A549 (cell line): ENCODE results near the gene TXNDC17. TPM values are rescaled to one million over a fixed set of nuclear protein-coding genes. Genes with fewer than 3 reads are reported as not detected.

Experiments used
- ATAC-seq, 2 experiments: fragments of 200-7000 bp in 1 of 2; fragments of >200 bp in 1 of 2; cut with Nextera tagmentation in 1 of 2; cut with Tn5 transposase in 1 of 2; 3 replicates each; pipeline versions ENCODE4 v1.8.0 to v1.9.1; 2018 to 2020; ENCODE audit warnings: mild to moderate bottlenecking in 1 of 2, moderate library complexity in 1 of 2
- CTCF ChIA-PET: fragments of 300-600 bp; sonication (Branson Sonifier 250); formaldehyde crosslinking; extraction: SDS; loops from one replicate; lab custom pipeline; 2021; ENCODE audit warnings: antibody characterized with exemption, inconsistent platforms; lab: Yijun Ruan, JAX
- POLR2A ChIA-PET: fragments of 350-600 bp; formaldehyde crosslinking; extraction: SDS; loops from one replicate; lab custom pipeline; 2021; ENCODE audit warnings: antibody characterized with exemption, inconsistent platforms; lab: Yijun Ruan, JAX
- DNase-seq, 2 experiments: peaks; one replicate each; pipeline versions ENCODE4 v3.0.0 to v3.0.0-alpha.2; 2011 to 2016; ENCODE audit warnings: low read depth in 1 of 2, low spot score in 1 of 2
- FAIRE-seq: peaks from 2 replicates; lab custom pipeline; 2011; peaks lifted over from hg19 to GRCh38; lab: Jason Lieb, UNC
- H3K27ac ChIP-seq, 2 experiments: fragments of >200 bp; sonication (Bioruptor Twin); formaldehyde crosslinking; 3 replicates each; pipeline ENCODE4 v1.5.1; 2016 to 2017
- H3K4me1 ChIP-seq: fragments of >200 bp; sonication (Bioruptor Twin); formaldehyde crosslinking; 3 replicates; pipeline ENCODE4 v1.6.1; 2016
- H3K4me2 ChIP-seq: fragments of >200 bp; sonication (Bioruptor Twin); formaldehyde crosslinking; 3 replicates; pipeline ENCODE4 v1.6.1; 2016
- H3K4me3 ChIP-seq: fragments of >200 bp; sonication (Bioruptor Twin); formaldehyde crosslinking; 3 replicates; pipeline ENCODE4 v1.5.1; 2016
- H3K9me3 ChIP-seq: fragments of >200 bp; sonication (Bioruptor Twin); formaldehyde crosslinking; 3 replicates; pipeline ENCODE4 v1.6.1; 2016
- BHLHE40 ChIP-seq: IDR thresholded peaks from 2 replicates; pipeline ENCODE4 v1.6.1; 2012; ENCODE audit warnings: low read depth, low read length, inconsistent platforms
- CEBPB ChIP-seq, 2 experiments: fragments of >200 bp in 1 of 2; sonication (Bioruptor Twin) in 1 of 2; formaldehyde crosslinking in 1 of 2; IDR thresholded peaks; 2 replicates each; pipeline ENCODE4 v1.6.1; 2012 to 2016
- EP300 ChIP-seq, 2 experiments: fragments of >200 bp; sonication (Bioruptor Twin); formaldehyde crosslinking; IDR thresholded peaks; 2 replicates in 1 of 2; 3 replicates in 1 of 2; pipeline ENCODE4 v1.6.1; 2016 to 2017
- FOSB ChIP-seq: fragments of 250-450 bp; sonication (Bioruptor Pico); IDR thresholded peaks from 2 replicates; pipeline ENCODE4 v1.5.0; 2020; ENCODE audit warnings: mild to moderate bottlenecking, moderate library complexity
- HOXB5 ChIP-seq: fragments of 250-450 bp; sonication (Bioruptor Pico); IDR thresholded peaks from 2 replicates; pipeline ENCODE4 v1.5.0; 2020; ENCODE audit warnings: mild to moderate bottlenecking, moderate library complexity
- JUNB ChIP-seq: fragments of >200 bp; sonication (Bioruptor Twin); formaldehyde crosslinking; IDR thresholded peaks from 2 replicates; pipeline ENCODE4 v1.6.1; 2016
- KDM1A ChIP-seq: fragments of 200-600 bp; sonication (generic); IDR thresholded peaks from 2 replicates; pipeline ENCODE4 v1.6.1; 2016; ENCODE audit warnings: low read depth, mild to moderate bottlenecking
- KDM5A ChIP-seq: fragments of 200-600 bp; sonication (generic); IDR thresholded peaks from 2 replicates; pipeline ENCODE4 v1.6.1; 2016; ENCODE audit warnings: antibody characterized with exemption, mild to moderate bottlenecking
- MAFK ChIP-seq: fragments of 450-650 bp; IDR thresholded peaks from 2 replicates; pipeline ENCODE4 v1.6.1; 2014; ENCODE audit not compliant: partially characterized antibody
- MYC ChIP-seq: IDR thresholded peaks from 2 replicates; pipeline ENCODE4 v1.6.1; 2012; ENCODE audit warnings: mild to moderate bottlenecking, inconsistent platforms, low read length, improper control_type of control experiment, borderline replicate concordance
- NPAS2 ChIP-seq: fragments of 250-450 bp; sonication (Bioruptor Pico); IDR thresholded peaks from 2 replicates; pipeline ENCODE4 v1.8.0; 2022; ENCODE audit warnings: mild to moderate bottlenecking, moderate library complexity, borderline replicate concordance
- NR3C1 ChIP-seq: fragments of >200 bp; sonication (Bioruptor Twin); formaldehyde crosslinking; IDR thresholded peaks from 3 replicates; pipeline ENCODE4 v1.6.1; 2017
- POLR2A ChIP-seq: IDR thresholded peaks from 2 replicates; pipeline ENCODE4 v1.6.1; 2012; ENCODE audit warnings: mild to moderate bottlenecking, low read length
- RAD21 ChIP-seq, 2 experiments: fragments of >200 bp in 1 of 2; sonication (Bioruptor Twin) in 1 of 2; formaldehyde crosslinking in 1 of 2; IDR thresholded peaks in 1 of 2; conservative IDR thresholded peaks in 1 of 2; 2 replicates in 1 of 2; 3 replicates in 1 of 2; pipeline ENCODE4 v1.6.1; 2012 to 2018; ENCODE audit warnings: inconsistent platforms in 1 of 2
- RFX5 ChIP-seq: fragments of 450-650 bp; IDR thresholded peaks from 2 replicates; pipeline ENCODE4 v1.7.1; 2014; ENCODE audit warnings: antibody characterized with exemption, mild to moderate bottlenecking, moderate library complexity
- SREBF2 ChIP-seq: fragments of 450-650 bp; IDR thresholded peaks from 2 replicates; pipeline ENCODE4 v1.6.1; 2014; ENCODE audit warnings: mild to moderate bottlenecking, moderate library complexity
- TP53 ChIP-seq: fragments of 250-450 bp; sonication (Bioruptor Pico); IDR thresholded peaks from 2 replicates; pipeline ENCODE4 v1.5.0; 2021; ENCODE audit warnings: mild to moderate bottlenecking, moderate library complexity
- ZSCAN20 ChIP-seq: fragments of 250-450 bp; sonication (Bioruptor Pico); IDR thresholded peaks from 2 replicates; pipeline ENCODE4 v1.8.0; 2022; ENCODE audit warnings: mild to moderate bottlenecking, moderate library complexity
- WGBS: methylation state at CpG from one replicate; pipeline ENCODE4 v1.1.6; 2017; ENCODE audit errors: missing lambda C conversion rate; 5-methylcytosine and 5-hydroxymethylcytosine counted together
- polyA plus RNA-seq, 4 experiments: library from polyadenylated mRNA; depleted of rRNA in 3 of 4; stranded (reverse); fragments of >200 nt; fragmentation: RNase III in 1 of 4; extraction: RNeasy Plus Mini Kit Qiagen cat#74134 plus additional on column Dnase treatment in 1 of 4; gene quantifications; 2 replicates in 3 of 4; 3 replicates in 1 of 4; pipeline ENCODE4 v1.2.3, GENCODE V29; 2011 to 2017
- TF ChIP-seq, protein P1 (sequence below): fragments of >200 bp; sonication (Bioruptor Twin); formaldehyde crosslinking; IDR thresholded peaks from 3 replicates; pipeline ENCODE4 v1.6.1; 2016
- TF ChIP-seq, protein P2 (sequence below): fragments of 250-450 bp; sonication (Bioruptor Pico); IDR thresholded peaks from 2 replicates; pipeline ENCODE4 v1.5.0; 2020; ENCODE audit warnings: low read depth, mild to moderate bottlenecking, moderate library complexity
- TF ChIP-seq, protein P3 (sequence below): fragments of >200 bp; sonication (Bioruptor Twin); formaldehyde crosslinking; IDR thresholded peaks from 2 replicates; pipeline ENCODE4 v1.6.1; 2016
- TF ChIP-seq, protein P4 (sequence below): IDR thresholded peaks from 2 replicates; pipeline ENCODE4 v1.6.1; 2012; ENCODE audit warnings: low read depth, borderline replicate concordance

TXNDC17 gene
- polyA plus RNA-seq, 2 of the 4 experiments (the other 2 are of a cell fraction) = 572 to 621 TPM

DNA sequence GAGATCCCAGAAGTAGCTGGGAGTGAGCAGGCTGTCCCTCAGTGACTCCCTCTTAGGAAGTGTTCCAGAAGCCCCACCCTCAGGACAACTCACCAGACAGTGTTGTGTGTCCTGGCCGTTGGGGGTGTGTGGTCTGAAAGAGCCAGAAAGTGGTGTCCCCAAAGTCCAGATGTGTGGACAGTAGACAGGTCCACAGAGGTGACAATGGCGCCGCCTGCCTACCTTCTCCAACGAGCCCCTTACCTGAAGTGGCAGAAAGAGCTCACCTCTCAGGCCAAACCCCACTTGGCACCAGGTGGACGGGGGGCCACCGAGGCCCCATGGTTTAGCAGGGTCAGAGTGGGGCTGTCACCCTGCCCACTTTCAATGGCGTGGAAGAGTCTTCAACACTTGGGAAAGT, 30.6 kb downstream of the TXNDC17 start:
- Histone ChIP-seq H3K9me3 (no peaks in the 10 kb centered on the region), H3K4me2 (no peak overlapping the region), H3K27ac (no peak overlapping the region), H3K4me1 (peaks cover 4% of the 10 kb centered on the region; the same call in 1 of the 3 replicates), H3K4me3 (no peak overlapping the region)
- CTCF ChIA-PET = interaction anchor here (0.8 to 17.8 kb wide), 7 partner anchors 8 to 334 kb away, joined by 3 to 293 read pairs (median 5); partner anchors contain the start of gene RNASEK
- WGBS = 45% methylated on average over 7 of the region's 7 CpGs
- FAIRE-seq = no peak
- no peak for DNase-seq
- ATAC-seq = no peak; a peak in 1 of 6 replicates
- POLR2A ChIA-PET = interaction anchor here (0.6 kb wide), 1 partner anchor 310 kb away, joined by 4 read pairs; no protein-coding TSS in a partner anchor
- TF ChIP-seq SREBF2 (no peak), KDM5A (no peak), TP53 (CRISPR knock-in tag) (no peak), POLR2A (no peak), MAFK (no peak), CEBPB (IDR thresholded peaks at IDR 0.05) (no peak), HOXB5 (CRISPR knock-in tag) (no peak), FOSB (CRISPR knock-in tag) (no peak), ZSCAN20 (CRISPR knock-in tag) (no peak), RFX5 (no peak), NR3C1 (no peak)
- TF ChIP-seq, protein P1, sequence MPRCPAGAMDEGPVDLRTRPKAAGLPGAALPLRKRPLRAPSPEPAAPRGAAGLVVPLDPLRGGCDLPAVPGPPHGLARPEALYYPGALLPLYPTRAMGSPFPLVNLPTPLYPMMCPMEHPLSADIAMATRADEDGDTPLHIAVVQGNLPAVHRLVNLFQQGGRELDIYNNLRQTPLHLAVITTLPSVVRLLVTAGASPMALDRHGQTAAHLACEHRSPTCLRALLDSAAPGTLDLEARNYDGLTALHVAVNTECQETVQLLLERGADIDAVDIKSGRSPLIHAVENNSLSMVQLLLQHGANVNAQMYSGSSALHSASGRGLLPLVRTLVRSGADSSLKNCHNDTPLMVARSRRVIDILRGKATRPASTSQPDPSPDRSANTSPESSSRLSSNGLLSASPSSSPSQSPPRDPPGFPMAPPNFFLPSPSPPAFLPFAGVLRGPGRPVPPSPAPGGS = no peak
- TF ChIP-seq, protein P2, sequence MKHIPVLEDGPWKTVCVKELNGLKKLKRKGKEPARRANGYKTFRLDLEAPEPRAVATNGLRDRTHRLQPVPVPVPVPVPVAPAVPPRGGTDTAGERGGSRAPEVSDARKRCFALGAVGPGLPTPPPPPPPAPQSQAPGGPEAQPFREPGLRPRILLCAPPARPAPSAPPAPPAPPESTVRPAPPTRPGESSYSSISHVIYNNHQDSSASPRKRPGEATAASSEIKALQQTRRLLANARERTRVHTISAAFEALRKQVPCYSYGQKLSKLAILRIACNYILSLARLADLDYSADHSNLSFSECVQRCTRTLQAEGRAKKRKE (CRISPR knock-in tag) = no peak
- TF ChIP-seq, protein P3, sequence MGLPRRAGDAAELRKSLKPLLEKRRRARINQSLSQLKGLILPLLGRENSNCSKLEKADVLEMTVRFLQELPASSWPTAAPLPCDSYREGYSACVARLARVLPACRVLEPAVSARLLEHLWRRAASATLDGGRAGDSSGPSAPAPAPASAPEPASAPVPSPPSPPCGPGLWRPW = no peak

DNA sequence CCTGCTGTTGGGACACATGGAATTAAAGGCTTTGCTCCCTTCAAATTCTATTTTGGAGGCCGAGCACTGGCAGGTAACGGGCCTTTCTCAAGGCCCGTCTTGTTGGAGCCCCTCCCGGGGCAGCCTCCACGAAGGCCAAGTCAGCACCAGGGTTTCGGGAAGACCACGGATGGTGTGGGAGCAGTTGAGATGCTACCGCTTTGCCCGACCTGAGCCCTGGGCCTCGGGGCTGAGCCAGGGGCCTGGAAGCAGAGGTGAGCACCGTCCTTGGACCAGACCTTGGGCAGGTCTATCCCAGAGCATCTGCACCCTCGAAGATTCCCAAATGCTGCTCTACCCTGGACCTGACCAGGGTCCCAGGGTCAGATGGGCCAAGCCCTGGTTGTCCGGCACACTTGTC, 33.7 kb downstream of the TXNDC17 start:
- no peaks in the 10 kb centered on the region for H3K9me3 ChIP-seq
- TF ChIP-seq RFX5 (no peak), KDM1A (no peak), JUNB (no peak), EP300 (IDR thresholded peaks at IDR 0.05) (no peak), RAD21 (conservative IDR thresholded peaks at IDR 0.05 in 1 of 2, IDR thresholded peaks at IDR 0.05 in 1 of 2) (no peak), FOSB (CRISPR knock-in tag) (no peak), MYC (no peak), NPAS2 (no peak), BHLHE40 (no peak)
- TF ChIP-seq, protein P2 (CRISPR knock-in tag) = no peak
- TF ChIP-seq, protein P4, sequence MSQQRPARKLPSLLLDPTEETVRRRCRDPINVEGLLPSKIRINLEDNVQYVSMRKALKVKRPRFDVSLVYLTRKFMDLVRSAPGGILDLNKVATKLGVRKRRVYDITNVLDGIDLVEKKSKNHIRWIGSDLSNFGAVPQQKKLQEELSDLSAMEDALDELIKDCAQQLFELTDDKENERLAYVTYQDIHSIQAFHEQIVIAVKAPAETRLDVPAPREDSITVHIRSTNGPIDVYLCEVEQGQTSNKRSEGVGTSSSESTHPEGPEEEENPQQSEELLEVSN = no peak
- H3K4me2 ChIP-seq = no peak overlapping the region
- ATAC-seq (no peak; a peak in 1 of 6 replicates), FAIRE-seq (no peak), DNase-seq (no peak)
- H3K4me1 ChIP-seq = peaks cover 14% of the 10 kb centered on the region; the same call in 2 of the 3 replicates
- no peak overlapping the region for H3K27ac ChIP-seq
- no peak overlapping the region for H3K4me3 ChIP-seq
- ChIA-PET POLR2A (no interaction called here), CTCF (interaction anchor here (1.1 to 17.8 kb wide), 3 partner anchors 10 to 331 kb away, joined by 4 to 293 read pairs (median 15); partner anchors contain the start of gene RNASEK)
- WGBS = 72% methylated on average over 12 of the region's 13 CpGs
